NCI-H510A (cell line): ENCODE results near the gene SRGAP3.

ENCODE experiments used
- DNase-seq: peaks from one replicate; lab custom pipeline; 2025; lab: John Stamatoyannopoulos, UW

The SRGAP3 gene

DNA sequence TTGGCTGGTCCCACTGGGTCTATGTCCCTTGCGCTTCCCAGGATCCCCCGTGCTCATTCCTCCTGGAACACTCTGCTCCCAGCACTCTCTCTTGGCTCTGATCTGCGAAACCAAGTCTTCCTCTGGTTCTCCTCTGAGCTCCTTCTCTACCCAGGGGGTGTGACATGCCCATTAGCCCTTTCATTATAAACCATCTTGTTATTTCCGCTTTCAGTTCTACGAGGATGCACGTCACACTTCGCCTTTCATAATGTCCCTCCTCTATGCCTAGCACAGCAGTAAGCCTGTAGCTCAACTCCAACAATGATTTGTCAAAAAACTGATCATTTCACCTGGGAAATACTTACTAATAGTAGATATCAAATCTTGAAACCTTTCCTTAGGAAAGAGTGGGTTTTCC, 234.2 kb downstream of the SRGAP3 start:
- DNase-seq, result no peak

GRCh38 chr3:9013782-9014563, 235.5 kb downstream of the SRGAP3 start:
- DNase-seq, result no peak

DNA sequence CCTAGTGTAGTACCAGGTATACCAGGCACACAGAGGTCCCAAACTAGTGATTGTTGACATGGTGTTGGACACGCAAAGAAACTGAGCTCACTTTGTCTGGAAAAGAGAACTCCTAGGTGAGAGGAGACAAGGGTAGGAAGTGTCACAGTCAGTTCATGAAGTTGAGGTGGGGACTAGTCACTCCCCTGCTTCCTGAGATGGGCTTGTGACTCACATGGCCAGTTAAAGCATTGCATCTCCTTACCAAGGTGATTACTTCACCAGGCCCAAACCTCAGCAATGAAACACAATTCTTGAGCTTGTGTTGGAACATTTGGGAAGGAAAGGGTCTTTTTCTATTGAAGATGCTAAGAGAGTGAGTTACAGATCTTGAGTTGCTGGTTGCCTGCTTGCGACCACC, 236.9 kb downstream of the SRGAP3 start:
- DNase-seq, result no peak

- no peak for DNase-seq
Observed at GRCh38 chr3:9009976-9010545, 239.4 kb downstream of the SRGAP3 start.

- DNase-seq, result no peak
Observed at GRCh38 chr3:9008550-9009255, 240.7 kb downstream of the SRGAP3 start.

GRCh38 chr3:9007928-9008327, 241.5 kb downstream of the SRGAP3 start:
- DNase-seq, result no peak

GRCh38 chr3:9007213-9007612, 242.2 kb downstream of the SRGAP3 start:
- no peak for DNase-seq

DNA sequence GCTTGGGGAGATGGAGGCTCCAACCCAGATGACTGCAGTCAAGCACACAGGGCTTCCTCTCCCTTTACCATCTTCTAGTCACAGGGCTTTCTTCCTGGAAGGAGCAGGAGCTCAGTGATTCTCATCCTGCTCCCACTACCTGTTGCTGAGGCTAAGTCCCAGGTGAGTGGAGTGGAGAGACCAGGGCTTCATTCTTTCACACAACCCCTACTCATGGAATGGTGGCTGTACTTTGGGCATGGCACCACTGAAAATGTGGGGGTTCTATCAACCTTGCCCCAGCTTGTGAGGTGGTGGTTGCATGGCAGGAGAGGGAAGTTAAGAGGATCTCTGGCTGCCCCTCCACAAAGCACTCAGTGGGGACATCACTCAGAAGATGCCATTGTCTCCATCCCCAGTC, 249.4 kb downstream of the SRGAP3 start:
- no peak for DNase-seq

- DNase-seq, result no peak
Observed at GRCh38 chr3:8997151-8997550, 252.3 kb downstream of the SRGAP3 start.

- DNase-seq, result no peak
Observed at GRCh38 chr3:8996681-8997121, 252.7 kb downstream of the SRGAP3 start.

GRCh38 chr3:8996216-8996615, 253.2 kb downstream of the SRGAP3 start:
- no peak for DNase-seq

DNA sequence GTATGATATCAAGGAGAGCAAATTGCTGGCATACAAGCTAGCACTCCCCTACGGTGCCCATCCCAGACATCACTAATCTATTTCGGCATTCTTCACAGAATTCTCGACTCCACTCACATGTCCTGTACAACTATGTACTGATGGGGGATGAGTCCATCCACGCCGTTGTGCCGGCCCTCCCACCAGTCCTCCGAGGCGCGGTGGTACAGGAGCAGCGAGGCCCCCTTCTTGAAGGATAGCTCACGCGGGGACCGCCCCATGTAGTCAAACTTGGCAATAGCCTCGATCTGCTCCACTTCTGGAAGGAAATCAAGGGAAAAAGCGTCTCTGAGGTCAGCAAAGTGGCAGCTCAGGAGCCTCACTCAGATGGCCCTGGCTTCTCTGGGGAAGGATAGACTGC, 255.2 kb downstream of the SRGAP3 start:
- DNase-seq, result no peak

- no peak for DNase-seq
Observed at GRCh38 chr3:8993331-8993730, 256.1 kb downstream of the SRGAP3 start.

- no peak for DNase-seq
Observed at GRCh38 chr3:8992854-8993253, 256.6 kb downstream of the SRGAP3 start.

DNA sequence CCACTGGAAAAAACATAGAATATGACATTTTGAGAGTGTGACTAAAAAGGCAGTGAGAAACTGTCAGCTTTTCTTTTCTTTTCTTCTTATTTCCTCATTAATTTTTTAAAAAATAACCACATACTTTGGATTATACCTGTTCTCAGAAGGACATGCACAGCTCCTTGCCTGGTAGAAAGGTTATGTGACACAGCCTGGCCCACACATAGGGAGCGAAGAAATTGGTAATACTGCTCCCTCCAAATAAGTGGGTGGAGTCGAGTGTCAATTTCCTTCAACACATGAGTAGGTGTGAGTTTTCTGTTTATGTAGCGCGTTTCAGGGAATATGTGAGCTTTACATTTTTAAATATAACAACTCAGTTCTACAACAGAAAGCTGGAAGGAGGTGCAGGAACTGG, 257.2 kb downstream of the SRGAP3 start:
- no peak for DNase-seq

DNA sequence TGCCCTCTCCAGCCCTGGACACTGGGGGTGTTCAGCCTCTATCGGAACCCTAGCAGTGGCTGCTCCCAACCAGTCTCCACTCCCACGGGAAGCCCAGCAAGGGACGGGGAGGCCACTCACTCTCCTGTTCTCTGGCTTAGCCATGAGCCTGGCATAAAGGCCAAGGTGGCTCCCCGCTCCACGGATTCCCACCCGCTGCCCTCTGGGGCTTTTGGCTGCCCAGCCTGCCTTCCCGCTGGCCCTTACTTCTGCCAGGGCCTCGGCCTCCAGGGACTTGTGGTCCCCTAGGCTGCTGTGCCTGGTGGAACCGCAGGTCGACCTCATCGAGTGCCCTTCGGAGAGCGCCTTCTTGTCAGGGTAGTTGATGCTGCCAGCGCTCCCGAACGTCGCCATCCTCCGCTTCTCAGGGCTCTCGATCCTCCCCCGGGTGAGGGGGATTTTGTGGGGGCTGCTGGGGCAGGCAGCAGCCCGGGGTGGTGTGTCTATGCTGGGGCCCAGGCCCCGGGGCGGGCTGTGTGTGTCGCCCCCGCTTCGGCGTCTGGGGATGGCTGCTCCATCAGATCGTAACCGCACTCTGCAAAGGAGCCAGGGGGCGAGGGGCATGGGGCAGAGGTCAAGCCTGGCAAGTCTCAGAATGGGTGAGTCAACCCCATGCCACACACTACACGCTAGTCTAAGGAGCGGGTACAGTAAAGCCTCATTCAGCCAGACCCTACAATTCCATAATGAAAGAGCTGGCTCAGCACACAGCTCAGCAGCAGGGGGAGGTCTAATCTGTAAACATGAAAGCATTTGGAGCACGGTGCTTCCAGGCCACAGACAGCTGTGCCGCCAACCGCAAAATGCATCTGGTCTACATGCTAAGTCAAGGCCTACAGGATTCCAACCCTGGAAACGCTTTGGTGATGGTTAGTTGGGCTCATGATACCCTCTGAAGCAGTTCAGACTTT, 258.9 kb downstream of the SRGAP3 start:
- no peak for DNase-seq

GRCh38 chr3:8988791-8989558, 260.5 kb downstream of the SRGAP3 start:
- DNase-seq, result no peak

DNA sequence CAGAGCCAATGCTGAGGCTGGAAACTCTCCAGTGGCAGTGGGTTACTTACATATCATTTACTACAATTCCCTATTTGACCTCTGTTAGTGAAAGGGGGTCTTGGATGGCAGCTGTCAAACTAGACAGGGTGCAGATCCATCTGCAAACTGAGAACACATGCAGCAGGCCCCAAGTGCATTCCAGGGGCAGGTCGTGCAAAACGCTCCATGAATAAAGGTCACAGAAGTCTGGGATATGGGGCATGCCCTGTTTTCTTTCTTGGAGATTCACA, 261.1 kb downstream of the SRGAP3 start:
- no peak for DNase-seq

DNA sequence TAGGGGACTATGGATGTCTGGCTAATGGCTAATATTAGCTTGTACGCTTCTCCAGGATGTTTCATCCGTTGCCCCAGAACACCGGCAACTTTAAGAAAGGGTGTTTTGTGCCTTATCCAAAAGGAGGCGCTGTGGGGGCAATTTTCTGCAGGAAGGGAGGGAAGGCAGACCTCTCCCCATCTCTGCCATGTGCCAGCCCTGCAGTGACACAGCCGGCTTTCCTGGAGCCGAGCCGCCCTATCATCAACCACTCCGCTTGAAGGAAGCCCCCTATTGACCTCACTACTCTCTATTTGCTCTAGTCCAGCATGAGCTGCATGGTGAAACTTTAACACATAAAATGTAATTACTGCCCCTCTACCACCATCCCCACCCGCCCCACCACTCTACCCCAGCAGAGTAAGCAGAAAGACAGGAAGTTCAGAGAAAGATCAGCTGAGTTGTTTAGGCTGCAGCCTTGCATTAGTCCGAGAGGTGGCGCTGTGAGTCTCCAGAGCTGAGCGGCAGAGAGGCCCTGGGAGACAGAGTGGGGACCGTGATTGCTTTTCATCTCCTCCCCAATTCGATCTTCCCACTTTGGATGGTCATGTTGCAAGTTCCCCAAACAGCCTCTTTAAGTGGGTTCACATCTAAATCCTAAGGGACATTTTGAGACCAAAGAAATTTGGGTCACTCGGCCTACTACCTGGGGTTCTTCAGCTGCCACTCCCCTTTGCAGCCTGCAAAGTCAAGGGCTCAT, 261.6 kb downstream of the SRGAP3 start:
- DNase-seq, result no peak

- DNase-seq, result no peak
Observed at GRCh38 chr3:8987226-8987625, 262.2 kb downstream of the SRGAP3 start.

GRCh38 chr3:8986741-8987140, 262.7 kb downstream of the SRGAP3 start:
- no peak for DNase-seq
